GM12878 (cell line): ENCODE results near the gene SPACA1. TPM values are rescaled to one million over a fixed set of nuclear protein-coding genes. Genes with fewer than 3 reads are reported as not detected.

ENCODE experiments used
- ATAC-seq: fragments of 200-7000 bp; cut with Tn5 transposase; 3 replicates; pipeline ENCODE4 v1.9.1; 2020; ENCODE audit warnings: mild to moderate bottlenecking, moderate library complexity
- BruUV-seq: library from RNA; stranded (reverse); fragments of 400-500 nt; replicated peaks from 2 replicates; lab custom pipeline; 2021; lab: Mats Ljungman, UMichigan
- CTCF ChIA-PET: fragments of 300-600 bp; sonication (Branson Sonifier 250); formaldehyde crosslinking; extraction: SDS; loops from one replicate; lab custom pipeline; 2021; ENCODE audit warnings: inconsistent platforms; lab: Yijun Ruan, JAX
- POLR2A ChIA-PET: fragments of 350-600 bp; formaldehyde crosslinking; extraction: SDS; loops from one replicate; lab custom pipeline; 2021; ENCODE audit warnings: inconsistent platforms; lab: Charles Lee
- RAD21 ChIA-PET: fragments of 300-600 bp; sonication (Branson Sonifier 250); formaldehyde crosslinking; loops from one replicate; lab custom pipeline; 2023; ENCODE audit warnings: antibody characterized with exemption; ENCODE audit not compliant: unreplicated experiment; lab: Charles Lee
- SMC1A ChIA-PET: fragments of 300-600 bp; sonication (Branson Sonifier 250); formaldehyde crosslinking; loops from one replicate; lab custom pipeline; 2023; ENCODE audit not compliant: unreplicated experiment, uncharacterized antibody; lab: Charles Lee
- DNase-seq: peaks from one replicate; pipeline ENCODE4 v3.0.0-alpha.2; 2011; ENCODE audit warnings: low read depth, low spot score
- FAIRE-seq: peaks from 3 replicates; lab custom pipeline; 2011; peaks lifted over from hg19 to GRCh38; lab: Jason Lieb, UNC
- H2AFZ ChIP-seq: 2 replicates; pipeline ENCODE4 v1.6.0; 2011; ENCODE audit warnings: low read depth, low read length, control low read depth; ENCODE audit not compliant: control insufficient read depth
- H3K27ac ChIP-seq: 2 replicates; pipeline ENCODE4 v1.5.1; 2011; ENCODE audit warnings: control low read depth; ENCODE audit not compliant: control insufficient read depth, insufficient read depth
- H3K27me3 ChIP-seq, 2 experiments: replicated peaks in 1 of 2; 2 replicates each; pipeline versions ENCODE4 v1.6.0 to v1.6.1; 2011; ENCODE audit warnings: low read length in 1 of 2; ENCODE audit not compliant: control insufficient read depth in 2 of 2, insufficient read depth in 2 of 2
- H3K36me3 ChIP-seq, 2 experiments: 2 replicates each; pipeline ENCODE4 v1.5.1; 2011; ENCODE audit warnings: low read length in 1 of 2; ENCODE audit not compliant: control insufficient read depth in 2 of 2, insufficient read depth in 2 of 2
- H3K4me1 ChIP-seq: 2 replicates; pipeline ENCODE4 v1.6.1; 2011; ENCODE audit warnings: mild to moderate bottlenecking, low read length, moderate library complexity, mixed read lengths; ENCODE audit not compliant: control insufficient read depth, insufficient read depth
- H3K4me2 ChIP-seq: 2 replicates; pipeline ENCODE4 v1.6.0; 2011; ENCODE audit warnings: control low read depth; ENCODE audit not compliant: control insufficient read depth, insufficient read depth
- H3K4me3 ChIP-seq: fragments of 200-600 bp; sonication (generic); 2 replicates; pipeline ENCODE4 v1.5.1; 2016
- H3K79me2 ChIP-seq: 2 replicates; pipeline ENCODE4 v1.6.0; 2011; ENCODE audit warnings: low read length; ENCODE audit not compliant: control insufficient read depth, insufficient read depth
- H3K9ac ChIP-seq: 2 replicates; pipeline ENCODE4 v1.8.0; 2011; ENCODE audit warnings: low read length, control low read depth, mixed read lengths; ENCODE audit not compliant: control insufficient read depth, insufficient read depth
- H3K9me3 ChIP-seq: replicated peaks from 3 replicates; pipeline ENCODE4 v1.5.1; 2011; ENCODE audit warnings: mild to moderate bottlenecking, low read length; ENCODE audit not compliant: control insufficient read depth, insufficient read depth
- H4K20me1 ChIP-seq: 2 replicates; pipeline ENCODE4 v1.6.0; 2011; ENCODE audit not compliant: control insufficient read depth, insufficient read depth
- BRCA1 ChIP-seq: IDR thresholded peaks from 2 replicates; pipeline ENCODE4 v1.6.1; 2011; ENCODE audit warnings: low read depth, low read length, improper control_type of control experiment
- FOXK2 ChIP-seq: fragments of 450-650 bp; IDR thresholded peaks from 2 replicates; pipeline ENCODE4 v1.6.1; 2017; ENCODE audit warnings: mild to moderate bottlenecking, moderate library complexity
- IKZF1 ChIP-seq: fragments of 450-650 bp; conservative IDR thresholded peaks from 2 replicates; pipeline ENCODE4 v1.6.1; 2017; ENCODE audit warnings: antibody characterized with exemption, mild to moderate bottlenecking
- MYB ChIP-seq: fragments of 150-350 bp; IDR thresholded peaks from 2 replicates; pipeline ENCODE4 v1.6.1; 2014; ENCODE audit warnings: mild to moderate bottlenecking, low read depth, low read length, borderline replicate concordance
- POLR2A ChIP-seq: IDR thresholded peaks from 2 replicates; pipeline ENCODE4 v1.6.1; 2011; ENCODE audit warnings: low read depth, mild to moderate bottlenecking, low read length
- SIN3A ChIP-seq: IDR thresholded peaks from 2 replicates; pipeline ENCODE4 v1.6.1; 2012; ENCODE audit warnings: low read depth, low read length, improper control_type of control experiment
- WGBS: methylation state at CpG from one replicate; pipeline ENCODE4 v1.1.6; 2016; ENCODE audit warnings: low lambda C conversion rate; ENCODE audit not compliant: insufficient replicate concordance, insufficient coverage; ENCODE audit errors: missing lambda C conversion rate; 5-methylcytosine and 5-hydroxymethylcytosine counted together
- in situ Hi-C: fragments of 300-500 bp; cut with MboI; formaldehyde crosslinking; loops from 9 replicates; pipeline ENCODE4 v1.14.3; 2018; ENCODE audit warnings: mixed read lengths
- intact Hi-C: fragments of 100-400 bp; cut with micrococcal nuclease; formaldehyde crosslinking; loops from one replicate; pipeline ENCODE4 v1.14.2; 2022; ENCODE audit not compliant: unreplicated experiment
- polyA plus RNA-seq, 11 experiments: library from polyadenylated mRNA; depleted of rRNA in 4 of 11; unstranded in 6 of 11; stranded (reverse) in 5 of 11; fragments of >200 nt; fragmentation: Nextera tagmentation in 4 of 11; fragmentation: Illumina TruSeq in 1 of 11; extraction: Ambion mirVana in 4 of 11; extraction: Trizol in 1 of 11; gene quantifications; 1 replicate in 1 of 11; 2 replicates in 10 of 11; pipeline versions ENCODE4 v1.2.1 to v1.2.3, GENCODE V29; 2011 to 2016; ENCODE audit warnings: inconsistent platforms in 2 of 11, missing spikeins in 2 of 11, low read depth in 1 of 11
- total RNA-seq, 4 experiments: library from RNA; depleted of rRNA in 3 of 4; stranded (reverse); fragments of >200 nt in 3 of 4; fragmentation: Illumina TruSeq in 1 of 4; extraction: Trizol in 1 of 4; gene quantifications; 2 replicates each; pipeline versions ENCODE4 v1.2.1 to v1.2.3, GENCODE V29; 2013 to 2021
- TF ChIP-seq, protein P1 (sequence below), 3 experiments: IDR thresholded peaks in 2 of 3; conservative IDR thresholded peaks in 1 of 3; 2 replicates each; pipeline ENCODE4 v1.5.1; 2011; ENCODE audit warnings: low read depth in 3 of 3, low read length in 3 of 3, mild to moderate bottlenecking in 3 of 3, control low read depth in 2 of 3, moderate library complexity in 2 of 3, inconsistent platforms in 1 of 3, mixed read lengths in 1 of 3; ENCODE audit not compliant: control insufficient read depth in 2 of 3, insufficient read depth in 1 of 3; ENCODE audit errors: extremely low read depth in 1 of 3
- TF ChIP-seq, protein P2 (sequence below): IDR thresholded peaks from 2 replicates; pipeline ENCODE4 v1.6.1; 2011; ENCODE audit warnings: low read depth, low read length, improper control_type of control experiment, borderline replicate concordance

The SPACA1 gene
- total and polyA plus RNA-seq, 10 of the 15 experiments (the other 5 are each of a cell fraction or from before 2014, with no cell fraction given), result not detected

DNA sequence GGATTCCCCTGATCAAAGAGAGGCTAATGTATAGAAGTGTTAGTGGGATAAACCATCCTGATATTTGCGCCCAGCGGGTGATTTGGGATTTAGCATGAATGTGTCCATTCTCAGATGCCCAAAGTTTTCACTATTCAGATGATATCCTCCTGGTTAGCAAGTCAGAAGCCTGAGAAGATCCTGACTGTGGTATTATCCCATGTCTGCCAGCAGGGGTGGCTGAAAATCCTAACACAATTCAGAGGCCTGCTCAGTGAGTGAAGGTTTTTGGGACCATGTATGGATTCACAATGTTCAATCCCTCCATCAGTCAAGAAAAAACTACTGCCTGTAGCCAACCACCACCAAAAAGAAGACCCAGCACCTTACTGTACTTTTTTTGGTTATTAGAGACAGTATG is 34.1 kb upstream of the SPACA1 start:
- Histone ChIP-seq H4K20me1 (no peaks in the 10 kb centered on the region), H3K9ac (no peak overlapping the region), H3K4me3 (no peak overlapping the region), H3K27ac (no peak overlapping the region), H3K9me3 (no peaks in the 10 kb centered on the region), H3K4me2 (no peak overlapping the region), H2AFZ (no peak overlapping the region), H3K36me3 (no peaks in the 10 kb centered on the region), H3K4me1 (no peaks in the 10 kb centered on the region), H3K27me3 (no peaks in the 10 kb centered on the region), H3K79me2 (no peaks in the 10 kb centered on the region)
- ChIA-PET SMC1A (interaction anchor here (0.6 kb wide), 2 partner anchors 240 to 484 kb away, joined by 3 read pairs; no protein-coding TSS in a partner anchor), POLR2A (no interaction called here), CTCF (interaction anchor here (0.6 kb wide), 1 partner anchor 181 kb away, joined by 3 read pairs; no protein-coding TSS in a partner anchor), RAD21 (no interaction called here)
- peak; percentile 48; the same call in 2 of the 3 replicates for ATAC-seq
- no peak for DNase-seq
- intact Hi-C loops (no loop called here), in situ Hi-C loops (no loop called here)
- TF ChIP-seq IKZF1 (no peak), MYB (no peak), FOXK2 (no peak), SIN3A (no peak), BRCA1 (no peak), POLR2A (no peak)
- TF ChIP-seq, protein P1, sequence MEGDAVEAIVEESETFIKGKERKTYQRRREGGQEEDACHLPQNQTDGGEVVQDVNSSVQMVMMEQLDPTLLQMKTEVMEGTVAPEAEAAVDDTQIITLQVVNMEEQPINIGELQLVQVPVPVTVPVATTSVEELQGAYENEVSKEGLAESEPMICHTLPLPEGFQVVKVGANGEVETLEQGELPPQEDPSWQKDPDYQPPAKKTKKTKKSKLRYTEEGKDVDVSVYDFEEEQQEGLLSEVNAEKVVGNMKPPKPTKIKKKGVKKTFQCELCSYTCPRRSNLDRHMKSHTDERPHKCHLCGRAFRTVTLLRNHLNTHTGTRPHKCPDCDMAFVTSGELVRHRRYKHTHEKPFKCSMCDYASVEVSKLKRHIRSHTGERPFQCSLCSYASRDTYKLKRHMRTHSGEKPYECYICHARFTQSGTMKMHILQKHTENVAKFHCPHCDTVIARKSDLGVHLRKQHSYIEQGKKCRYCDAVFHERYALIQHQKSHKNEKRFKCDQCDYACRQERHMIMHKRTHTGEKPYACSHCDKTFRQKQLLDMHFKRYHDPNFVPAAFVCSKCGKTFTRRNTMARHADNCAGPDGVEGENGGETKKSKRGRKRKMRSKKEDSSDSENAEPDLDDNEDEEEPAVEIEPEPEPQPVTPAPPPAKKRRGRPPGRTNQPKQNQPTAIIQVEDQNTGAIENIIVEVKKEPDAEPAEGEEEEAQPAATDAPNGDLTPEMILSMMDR (IDR thresholded peaks at IDR 0.05 in 2 of 3, conservative IDR thresholded peaks at IDR 0.05 in 1 of 3; ENCODE audit: control insufficient read depth in 2 of 3, extremely low read depth in 1 of 3, insufficient read depth in 1 of 3, low read depth in 3 of 3, low read length in 3 of 3), result peak in 2 of 3 experiments; percentile 5 to 20; a peak in 1 of 6 replicates
- TF ChIP-seq, protein P2, sequence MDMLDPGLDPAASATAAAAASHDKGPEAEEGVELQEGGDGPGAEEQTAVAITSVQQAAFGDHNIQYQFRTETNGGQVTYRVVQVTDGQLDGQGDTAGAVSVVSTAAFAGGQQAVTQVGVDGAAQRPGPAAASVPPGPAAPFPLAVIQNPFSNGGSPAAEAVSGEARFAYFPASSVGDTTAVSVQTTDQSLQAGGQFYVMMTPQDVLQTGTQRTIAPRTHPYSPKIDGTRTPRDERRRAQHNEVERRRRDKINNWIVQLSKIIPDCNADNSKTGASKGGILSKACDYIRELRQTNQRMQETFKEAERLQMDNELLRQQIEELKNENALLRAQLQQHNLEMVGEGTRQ, result no peak
- BruUV-seq, result no TSS peak
- 100% methylated on average over 2 of the region's 2 CpGs for WGBS
- FAIRE-seq, result no peak
